Left cardiac atrium (tissue), 4 donors: ENCODE results near the gene PLA2G6. TPM values are rescaled to one million over a fixed set of nuclear protein-coding genes. Genes with fewer than 3 reads are reported as not detected.
A peak's percentile ranks its signal among the peaks of the same experiment; 100 is the strongest.
"Not testable (repeated sequence)": the region's sequence is repeated elsewhere in the genome, so short reads cannot be mapped to it uniquely, and the experiment has no call there.

Experiments used
- ATAC-seq, 2 donors: fragments of 200-7000 bp; cut with Tn5 transposase; one replicate each; pipeline ENCODE4 v1.9.1; 2020; ENCODE audit warnings: mild to moderate bottlenecking in 2 of 2, moderate library complexity in 2 of 2
- DNase-seq: peaks from one replicate; pipeline ENCODE4 v3.0.0-alpha.2; 2020
- intact Hi-C, 2 donors: fragments of 100-400 bp; cut with DNase I; formaldehyde crosslinking; loops; one replicate each; pipeline versions ENCODE4 v1.14.1 to v1.15.1; 2022 to 2023
- total RNA-seq, 2 donors: library from RNA; stranded (reverse); fragmentation: NEBNext Ultra II Directional; extraction: Animal tissue kit (Norgen Biotek cat#: 25700); gene quantifications; one replicate each; pipeline ENCODE4 v1.2.1, GENCODE V29; 2021
- donor health status: DM: no; HTN: yes; CAD: no.
- donor health status: DM: no; HTN: yes; CAD: no; lungs with severe emphysema.
- donor health status: DM: yes; HTN: yes; CAD: no.
- donor health status: Dilated cardiomyopathy.

Gene PLA2G6
- total RNA-seq, 2 donors from 2014 or later: 14.3 to 21.1 TPM

DNA sequence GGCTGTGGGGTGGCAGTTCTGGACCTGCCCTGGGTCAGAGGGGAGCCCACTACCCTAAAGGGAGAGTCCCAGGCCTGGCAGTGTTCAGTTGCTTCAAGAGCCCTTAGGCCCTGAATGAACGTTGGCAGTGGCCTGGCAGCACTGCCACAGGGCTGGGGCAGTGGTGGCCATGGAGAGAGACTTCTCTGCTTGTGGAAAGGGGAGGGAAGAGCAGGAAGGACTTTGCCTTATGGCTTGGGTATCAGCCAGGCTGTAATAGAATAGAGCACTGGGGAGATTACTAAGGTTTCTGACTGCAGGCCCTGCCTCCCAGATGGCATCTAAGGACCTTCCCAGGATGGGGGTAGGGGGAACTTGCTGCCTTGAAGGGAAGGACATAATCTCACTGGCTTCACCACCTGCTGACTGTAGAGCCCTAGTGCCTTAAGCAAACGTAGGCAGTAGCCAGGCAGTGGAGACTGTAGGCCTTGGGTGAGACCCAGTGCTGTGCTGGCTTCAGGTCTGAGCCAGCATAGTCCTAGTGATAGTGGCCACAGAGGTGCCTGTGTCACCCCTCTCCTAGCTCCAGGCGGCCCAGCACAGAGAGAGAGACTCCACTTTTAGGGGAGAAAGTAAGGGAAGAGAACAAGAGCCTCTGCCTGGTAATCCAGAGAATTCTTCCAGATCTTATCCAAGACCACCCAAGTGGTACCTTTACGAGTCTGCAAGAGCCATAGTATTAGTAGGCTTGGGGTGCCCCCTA, 27.6 kb downstream of the PLA2G6 start:
- no peak for ATAC-seq
- DNase-seq: no peak
- intact Hi-C loops: no loop called here

DNA sequence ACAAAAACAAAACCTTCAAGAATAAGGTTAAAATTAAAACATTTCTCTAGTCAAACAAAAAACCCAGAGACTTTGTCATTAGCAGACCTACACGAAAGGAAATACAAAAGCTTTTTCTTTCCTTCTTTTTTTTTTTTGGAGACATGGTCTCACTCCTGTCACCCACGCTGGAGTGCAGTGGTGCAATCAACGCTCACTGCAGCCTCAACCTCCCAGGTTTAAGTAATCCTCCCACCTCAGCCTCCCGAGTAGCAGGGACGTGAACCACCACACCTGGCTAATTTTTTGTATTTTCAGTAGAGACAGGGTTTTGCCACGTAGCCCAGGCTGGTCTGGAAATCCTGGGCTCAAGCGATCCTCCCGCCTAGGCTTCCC, 30.5 kb downstream of the PLA2G6 start:
- ATAC-seq (no peak), DNase-seq (no peak)
- intact Hi-C loops: no loop called here

DNA sequence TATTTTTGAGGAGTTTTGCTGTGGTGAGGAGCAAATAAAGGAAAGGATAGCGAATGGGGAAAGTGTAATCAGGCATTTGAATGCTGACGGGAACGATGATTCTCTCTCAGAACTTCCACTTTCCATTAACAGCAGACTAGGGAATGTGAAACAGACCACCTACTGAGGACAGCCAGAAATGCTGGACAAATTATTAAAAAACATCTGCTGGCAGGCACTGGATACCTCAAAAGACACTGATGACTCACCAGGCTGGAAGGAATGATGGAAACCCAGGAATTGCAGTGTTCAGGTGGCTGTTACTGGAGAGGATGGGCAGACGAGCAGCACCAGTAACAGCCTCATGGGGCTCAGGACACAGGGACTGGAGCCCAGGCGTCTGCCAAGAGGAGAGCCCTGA, 33.4 kb downstream of the PLA2G6 start:
- DNase-seq (no peak), ATAC-seq (no peak)
- intact Hi-C loops: no loop called here

DNA sequence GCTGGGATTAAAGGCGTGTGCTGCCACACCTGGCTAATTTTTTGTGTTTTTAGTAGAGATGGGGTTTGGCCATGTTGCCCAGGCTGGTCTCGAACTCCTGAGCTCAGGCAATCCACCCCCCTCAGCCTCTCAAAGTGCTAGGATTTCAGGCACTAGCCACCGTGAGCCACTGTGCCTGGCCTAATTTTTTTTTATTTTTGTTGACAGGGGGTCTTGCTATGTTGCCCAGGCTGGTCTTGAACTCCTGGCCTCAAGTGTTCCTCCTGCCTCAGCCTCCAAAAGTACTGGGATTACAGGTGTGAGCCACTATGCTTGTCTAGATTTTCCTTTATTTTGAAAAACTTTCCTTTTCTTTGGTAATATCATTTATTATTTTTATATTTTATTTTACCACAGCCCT, 35.5 kb downstream of the PLA2G6 start:
- intact Hi-C loops, DNase-seq, ATAC-seq: not testable (repeated sequence)

DNA sequence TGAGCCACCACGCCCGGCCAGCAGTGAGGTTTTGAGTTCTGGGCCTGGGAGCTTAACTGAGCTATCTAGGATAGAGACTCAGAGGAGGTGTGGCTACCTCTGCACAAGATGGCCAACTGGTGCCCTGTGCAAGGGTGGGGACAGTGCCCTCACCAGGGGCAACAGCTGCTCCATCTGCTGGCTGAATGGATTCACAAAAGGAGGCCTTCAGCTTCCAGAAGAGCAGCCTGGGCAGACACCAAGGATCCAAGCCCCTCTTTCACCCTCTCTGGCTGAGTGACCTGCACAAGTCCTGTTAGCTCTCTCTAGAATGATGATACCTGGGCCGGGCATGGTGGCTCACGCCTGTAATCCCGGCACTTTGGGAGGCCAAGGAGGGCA, 37.6 kb downstream of the PLA2G6 start:
- no peak for DNase-seq
- no peak for ATAC-seq
- intact Hi-C loops: no loop called here

DNA sequence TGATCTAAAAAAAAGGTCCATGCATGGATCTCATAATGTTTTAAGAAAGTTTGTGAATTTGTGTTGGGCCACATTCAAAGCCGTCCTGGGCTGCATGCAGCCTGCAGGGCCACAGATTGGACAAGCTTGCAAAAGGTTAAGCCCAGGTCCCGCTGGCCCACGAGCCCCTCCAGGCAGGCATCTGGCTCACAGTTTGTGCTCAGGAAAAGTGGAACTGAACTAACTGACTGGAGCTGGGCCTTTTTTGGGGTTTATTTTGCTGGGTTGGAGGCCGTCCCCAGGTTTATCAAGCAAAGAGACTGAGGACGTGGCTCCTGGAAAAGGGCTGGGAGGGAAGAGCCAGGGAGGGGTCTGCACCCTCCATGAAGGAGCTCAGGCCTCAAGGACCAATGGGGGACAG, 39.0 kb downstream of the PLA2G6 start:
- no peak for ATAC-seq
- DNase-seq: no peak
- intact Hi-C loops: no loop called here

DNA sequence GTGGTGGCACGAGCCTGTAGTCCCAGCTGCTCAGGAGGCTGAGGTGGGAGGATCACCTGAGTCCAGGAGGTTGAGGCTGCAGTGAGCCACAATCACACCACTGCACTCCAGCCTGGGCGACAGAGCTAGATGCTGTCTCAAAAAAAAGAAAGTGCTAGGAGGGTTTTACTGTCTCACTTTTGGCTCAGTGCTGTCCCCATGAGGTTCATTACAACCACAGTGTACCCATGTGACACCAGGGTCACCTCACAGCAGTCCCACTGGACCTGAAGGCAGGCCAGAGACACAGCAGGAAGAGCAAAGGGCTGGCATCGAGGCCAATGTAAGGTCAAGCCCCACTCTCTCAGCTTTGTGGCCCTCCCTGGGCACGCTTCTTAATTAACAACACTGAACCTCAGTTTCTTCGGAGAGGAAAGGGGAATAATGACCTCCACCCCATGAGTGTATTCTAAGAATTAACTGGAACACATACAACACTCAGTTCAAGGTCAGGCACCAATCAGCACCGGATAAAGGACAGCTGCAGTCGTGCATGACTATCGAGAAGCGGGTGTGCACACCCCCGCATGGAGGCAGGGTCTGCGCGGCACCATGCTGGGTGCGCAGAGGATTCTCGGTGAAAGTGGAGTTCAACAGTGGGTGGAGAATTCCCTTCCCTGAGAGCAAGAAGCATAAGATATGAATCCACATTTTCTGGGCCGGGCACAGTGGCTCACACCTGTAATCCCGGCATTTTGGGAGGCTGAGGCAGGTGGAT, 40.2 kb downstream of the PLA2G6 start:
- intact Hi-C loops: no loop called here
- no peak for DNase-seq
- no peak for ATAC-seq

DNA sequence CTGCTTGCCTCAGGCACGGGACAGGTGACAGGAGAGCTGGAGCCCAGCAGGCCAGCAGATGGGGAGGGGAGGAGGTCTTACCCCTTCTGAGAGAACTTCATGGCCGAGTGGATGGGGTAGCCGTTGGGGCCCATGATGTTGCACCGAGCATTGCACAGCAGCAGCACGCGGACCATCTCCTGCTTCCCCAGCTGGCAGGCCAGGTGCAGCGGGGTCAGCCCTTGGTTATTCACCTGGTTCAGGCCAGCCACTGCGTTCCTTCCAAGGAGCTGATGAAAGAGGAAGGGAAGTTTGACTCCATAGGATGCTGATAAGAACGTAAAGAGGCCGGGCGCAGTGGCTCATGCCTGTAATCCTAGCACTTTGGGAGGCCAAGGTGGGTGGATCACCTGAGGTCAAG, 41.7 kb downstream of the PLA2G6 start:
- DNase-seq (no peak), ATAC-seq (no peak)
- intact Hi-C loops: no loop called here

DNA sequence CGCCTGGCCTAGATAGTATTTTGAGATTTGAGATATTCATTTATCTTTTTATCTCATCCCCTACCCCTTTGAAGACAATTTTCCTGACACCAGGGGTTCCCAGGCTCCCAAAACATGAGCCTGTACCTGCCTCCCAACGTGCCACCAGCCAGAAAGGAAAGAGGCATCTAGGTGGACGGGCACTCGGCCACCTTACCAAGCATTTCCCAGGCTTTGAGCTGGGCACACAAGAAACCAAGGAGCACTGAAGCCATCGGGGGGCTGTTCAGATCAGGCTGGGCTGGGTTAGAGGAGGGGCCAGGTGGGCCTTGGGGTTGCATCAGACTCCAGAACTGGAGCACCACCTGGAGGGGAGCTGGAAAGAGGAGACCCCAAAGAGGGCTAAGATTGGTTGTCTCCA, 42.7 kb downstream of the PLA2G6 start:
- no peak for DNase-seq
- intact Hi-C loops: no loop called here
- no peak for ATAC-seq

DNA sequence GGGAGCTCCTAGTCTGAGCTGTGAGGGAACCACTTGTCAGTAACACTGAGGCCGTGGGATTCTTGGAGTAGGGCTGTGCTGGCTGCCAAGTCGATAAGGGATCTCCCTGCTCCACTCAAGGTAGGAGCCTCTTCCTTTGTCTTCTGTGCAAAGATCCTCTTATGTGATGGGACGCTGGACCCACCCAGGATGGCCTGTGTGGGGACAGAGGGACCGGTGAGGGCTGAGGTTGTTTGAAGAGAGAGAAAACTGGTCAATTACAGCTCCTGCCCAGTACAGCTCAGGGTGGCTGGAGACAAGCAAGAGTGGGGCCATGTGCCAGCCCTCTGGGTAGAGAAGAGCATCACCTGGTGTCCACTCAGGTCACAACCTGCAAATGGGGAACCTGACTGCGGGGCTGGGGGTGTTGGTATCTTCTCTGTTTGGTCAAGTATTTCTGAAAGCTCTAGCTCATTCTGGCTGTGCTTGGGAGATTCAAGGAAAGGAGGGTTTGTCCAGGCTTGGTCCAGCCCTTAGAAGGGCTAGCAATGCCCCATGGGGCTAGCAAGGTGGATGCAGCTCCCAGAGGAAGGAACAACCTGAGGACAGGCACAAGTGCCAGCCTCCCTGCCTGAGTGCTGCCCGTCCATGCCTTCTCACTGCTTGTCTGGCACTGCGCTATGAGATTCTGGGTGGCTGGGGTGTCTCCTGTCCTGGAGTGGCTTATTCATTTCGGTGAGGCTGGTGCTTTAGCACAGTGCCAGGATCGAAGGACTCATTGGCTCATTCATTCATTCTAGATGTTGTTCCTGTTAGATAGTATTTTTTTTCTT, 43.5 kb downstream of the PLA2G6 start:
- intact Hi-C loops: no loop called here
- no peak for DNase-seq
- ATAC-seq: no peak

DNA sequence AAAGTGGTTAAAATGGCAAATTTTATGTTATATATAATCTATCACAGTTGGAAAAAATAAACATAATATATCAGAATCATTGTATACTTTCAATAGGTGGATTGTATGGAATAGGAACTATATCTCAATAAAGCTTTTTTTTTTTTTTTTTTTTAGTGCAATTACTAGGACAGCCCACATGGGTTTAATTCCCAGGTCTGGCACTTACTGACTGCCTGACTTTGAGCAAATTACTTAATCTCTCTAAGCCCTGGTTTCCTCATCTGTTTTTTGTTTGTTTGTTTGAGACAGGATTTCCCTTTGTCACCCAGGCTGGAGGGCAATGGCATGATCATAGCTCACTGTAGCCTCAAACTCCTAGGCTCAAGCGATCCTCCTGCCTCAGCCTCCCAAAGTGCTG, 45.0 kb downstream of the PLA2G6 start:
- ATAC-seq: no peak
- no peak for DNase-seq
- intact Hi-C loops: no loop called here

DNA sequence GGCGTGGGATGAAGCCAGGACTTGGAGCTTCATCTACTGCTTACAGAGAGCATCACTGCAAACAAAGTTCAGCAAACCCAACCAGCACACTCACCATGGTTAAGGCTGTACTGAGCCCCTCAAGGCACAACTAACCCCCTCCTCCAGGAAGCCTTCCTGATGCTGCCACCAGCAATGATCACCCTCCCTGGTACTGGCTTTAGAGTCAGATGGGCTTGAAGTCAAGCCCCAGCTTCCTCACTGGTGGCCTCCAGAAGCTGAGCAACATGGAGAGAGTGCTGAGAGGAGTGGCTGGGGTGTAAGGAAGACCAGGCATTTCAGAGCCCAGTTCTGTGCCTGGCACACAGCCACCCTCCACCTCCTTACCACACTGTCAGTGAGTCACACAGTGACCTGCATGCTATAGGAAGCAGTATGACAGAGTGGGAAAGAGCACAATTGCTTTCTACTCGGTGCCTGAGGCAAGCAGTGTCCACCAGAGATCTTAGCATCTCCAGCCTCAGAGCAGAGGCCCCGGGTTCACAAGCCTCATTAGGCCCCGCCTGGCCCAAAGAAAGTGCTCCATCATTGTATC, 46.4 kb downstream of the PLA2G6 start:
- DNase-seq (no peak), ATAC-seq (peak in 1 of 2 donors; percentile 18)
- intact Hi-C loops: no loop called here

DNA sequence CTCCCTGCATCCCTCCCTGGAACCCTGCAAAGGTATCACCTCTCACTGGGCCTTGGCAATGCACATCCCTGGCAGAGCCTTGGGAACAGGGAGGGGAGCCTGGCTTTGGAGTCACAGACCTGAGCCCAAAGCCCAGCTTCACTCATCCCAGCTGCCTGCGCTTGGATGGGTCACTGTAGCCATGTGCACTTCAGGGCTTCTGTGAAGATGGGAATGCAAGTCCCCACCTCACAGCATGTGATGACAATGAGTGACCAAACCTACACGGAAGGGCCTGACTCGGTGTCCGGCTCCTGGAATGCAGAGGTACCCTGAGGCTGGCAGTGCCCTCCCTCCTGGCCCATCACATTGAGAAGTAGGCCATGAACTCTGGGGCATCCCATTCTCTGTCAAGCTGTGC, 48.3 kb downstream of the PLA2G6 start:
- intact Hi-C loops: no loop called here
- ATAC-seq (no peak), DNase-seq (no peak)

DNA sequence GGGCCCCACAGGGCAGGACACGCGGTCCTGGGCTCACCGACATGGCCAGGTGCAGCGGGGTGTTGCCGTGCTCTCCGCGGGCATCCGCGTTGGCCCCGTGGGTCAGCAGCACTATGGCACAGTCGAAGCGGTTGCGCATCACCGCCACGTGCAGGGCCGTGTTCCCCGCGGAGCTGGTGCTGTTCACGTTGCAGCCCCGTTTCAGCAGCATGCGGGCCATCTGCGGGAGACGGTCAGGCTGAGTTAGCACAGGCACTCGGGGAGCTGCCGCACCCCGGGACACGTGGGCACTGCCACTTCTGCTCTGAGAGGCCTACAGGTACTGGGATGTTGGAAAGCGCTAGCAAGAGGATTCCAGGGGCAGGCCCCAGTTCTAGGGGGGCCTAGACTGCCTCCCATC, 48.8 kb downstream of the PLA2G6 start:
- no peak for ATAC-seq
- intact Hi-C loops: no loop called here
- no peak for DNase-seq

DNA sequence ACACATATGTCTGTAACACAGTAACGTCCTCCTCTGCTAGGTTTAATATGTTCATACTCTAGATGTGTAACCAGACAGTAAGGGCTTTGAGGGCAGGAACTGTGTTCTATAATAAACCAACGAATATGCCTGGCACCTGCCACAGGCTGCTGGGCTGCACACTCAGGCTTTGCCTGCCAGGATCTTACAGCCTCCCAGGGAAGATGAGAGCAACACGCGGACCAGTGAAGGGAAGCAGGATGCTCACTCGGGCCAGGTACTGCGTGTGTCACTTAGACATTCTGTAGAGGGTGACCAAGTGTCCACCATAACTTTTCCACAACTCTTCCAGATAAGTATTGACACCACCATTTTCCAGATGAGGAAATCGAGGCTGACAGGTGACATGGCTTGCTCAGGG, 49.5 kb downstream of the PLA2G6 start:
- intact Hi-C loops: no loop called here
- ATAC-seq (no peak), DNase-seq (no peak)

DNA sequence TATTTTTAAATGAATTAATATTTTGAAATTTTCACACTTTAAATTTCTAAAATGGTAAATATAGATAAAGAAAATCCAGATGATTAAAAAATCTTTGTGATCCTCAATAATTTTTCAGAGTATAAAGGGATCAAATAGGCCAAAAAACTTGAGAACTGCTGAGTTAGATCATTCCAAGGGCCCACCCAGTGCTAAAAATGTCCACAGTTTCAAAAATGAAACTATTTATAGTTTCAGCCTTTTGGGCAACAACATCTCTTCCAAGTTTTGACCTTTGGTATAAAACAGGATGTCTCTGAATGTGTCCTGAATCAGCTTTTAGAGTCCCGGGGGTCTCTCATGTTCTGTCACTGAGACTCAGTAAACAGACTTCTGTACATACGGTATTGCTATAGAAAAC, 50.2 kb downstream of the PLA2G6 start:
- intact Hi-C loops: no loop called here
- ATAC-seq: no peak
- no peak for DNase-seq

DNA sequence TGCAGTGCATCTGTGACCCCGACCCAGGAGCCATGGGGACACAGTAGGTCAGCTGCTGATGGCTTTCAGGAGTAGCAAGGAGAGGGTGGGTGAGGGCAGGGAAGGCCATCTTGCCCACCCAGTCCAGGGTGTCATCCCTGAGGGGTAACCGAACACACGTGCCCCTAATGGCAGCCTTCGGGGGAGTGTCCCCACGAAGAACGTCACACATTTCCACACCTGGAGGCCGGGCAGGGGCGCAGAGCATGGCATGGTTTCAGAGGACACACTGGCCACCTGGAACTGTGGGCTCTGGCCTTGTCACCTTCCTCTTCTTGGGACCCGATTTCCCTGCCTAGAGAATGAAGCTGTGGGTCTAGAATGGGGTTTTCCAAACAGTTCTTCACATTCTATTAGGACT, 51.8 kb downstream of the PLA2G6 start:
- ATAC-seq (no peak), DNase-seq (no peak)
- intact Hi-C loops: no loop called here

DNA sequence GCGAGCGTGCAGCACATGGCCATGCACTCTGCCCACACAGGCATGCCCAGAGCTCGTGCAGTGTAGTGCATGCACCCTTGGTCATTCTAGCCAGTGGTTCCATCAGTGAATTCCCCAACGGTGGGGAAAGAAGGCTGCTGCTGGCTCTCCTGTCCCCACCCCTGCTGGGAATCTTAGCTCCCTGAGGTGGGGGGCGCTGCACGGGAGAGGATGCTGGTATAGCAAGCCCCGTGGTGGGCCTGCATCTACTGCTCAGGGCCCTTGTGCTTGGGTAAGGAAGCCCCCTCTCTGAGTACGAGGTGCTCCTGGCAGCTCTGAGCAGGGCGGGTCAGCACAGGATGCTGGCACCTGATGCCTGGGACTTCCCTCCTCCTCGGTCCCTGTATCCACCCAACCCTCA, 52.6 kb downstream of the PLA2G6 start:
- DNase-seq (no peak), ATAC-seq (no peak)
- intact Hi-C loops: no loop called here

DNA sequence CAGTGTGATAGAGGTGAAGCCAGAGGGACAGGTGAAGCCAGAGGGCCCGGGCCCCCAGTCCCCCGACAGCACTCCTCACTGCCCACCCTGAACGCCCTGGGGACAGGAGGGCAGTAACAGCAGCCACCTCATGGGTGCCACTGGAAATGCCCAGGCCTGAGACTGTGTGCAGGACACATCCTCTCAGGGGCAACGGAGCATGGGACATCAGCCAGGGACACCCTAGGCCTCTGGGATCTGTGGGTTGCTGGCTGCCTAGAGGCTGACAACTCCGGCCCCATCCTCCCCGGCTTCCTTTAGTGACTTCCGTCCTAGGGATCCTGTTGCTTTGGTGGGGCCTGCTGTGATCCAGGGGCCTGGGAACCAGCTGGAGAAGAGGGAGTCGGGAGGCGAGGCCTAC, 53.8 kb downstream of the PLA2G6 start:
- ATAC-seq (no peak), DNase-seq (no peak)
- intact Hi-C loops: no loop called here
